ENCODE measurements around the gene PRKD2.
"Not testable (repeated sequence)": the region's sequence is repeated elsewhere in the genome, so short reads cannot be mapped to it uniquely, and the experiment has no call there.

Gene PRKD2

GRCh38 chr19:46634045-46634655, 82.8 kb downstream of the PRKD2 start:
- DNase-seq (ENCODE audit: low read depth, low spot score) = peak; percentile 86

- no peak for DNase-seq (ENCODE audit: low read depth, low spot score)
These were observed 83.8 kb downstream of the PRKD2 start for GRCh38 chr19:46633130-46633529.

- DNase-seq (ENCODE audit: low read depth, low spot score) = no peak
These were observed 85.4 kb downstream of the PRKD2 start for GRCh38 chr19:46631481-46631880.

GRCh38 chr19:46630586-46631205, 86.2 kb downstream of the PRKD2 start:
- no peak for DNase-seq (ENCODE audit: low read depth, low spot score)

- DNase-seq (ENCODE audit: low read depth, low spot score) = no peak
These were observed 87.3 kb downstream of the PRKD2 start for GRCh38 chr19:46629546-46630025.

- not testable (repeated sequence) for DNase-seq (ENCODE audit: low read depth, low spot score)
These were observed 87.9 kb downstream of the PRKD2 start for GRCh38 chr19:46628970-46629369.

GRCh38 chr19:46626446-46626845, 90.5 kb downstream of the PRKD2 start:
- no peak for DNase-seq (ENCODE audit: low read depth, low spot score)

- DNase-seq (ENCODE audit: low read depth, low spot score) = no peak
These were observed 91.2 kb downstream of the PRKD2 start for GRCh38 chr19:46625731-46626130.

GRCh38 chr19:46624958-46625661, 91.8 kb downstream of the PRKD2 start, which contains the start of gene PTGIR:
Gene PTGIR (minus strand): TSS chr19:46625089. CDS start chr19:46624225, 864 bp downstream.
- no peak for DNase-seq (ENCODE audit: low read depth, low spot score)
